HepG2 (cell line): ENCODE results near the gene MYO7B. TPM values are rescaled to one million over a fixed set of nuclear protein-coding genes. Genes with fewer than 3 reads are reported as not detected.

Source experiments
- ATAC-seq: fragments of 200-7000 bp; cut with Tn5 transposase; 3 replicates; pipeline ENCODE4 v1.9.1; 2020; ENCODE audit warnings: mild to moderate bottlenecking, moderate library complexity
- BruUV-seq: library from RNA; stranded (reverse); fragments of 400-500 nt; replicated peaks from 2 replicates; lab custom pipeline; 2021; lab: Mats Ljungman, UMichigan
- CTCF ChIA-PET: fragments of 300-600 bp; formaldehyde crosslinking; extraction: SDS; loops from one replicate; lab custom pipeline; 2021; ENCODE audit warnings: low total read pairs, inconsistent platforms, low intra/inter-chr PET ratio; lab: Yijun Ruan, JAX
- POLR2A ChIA-PET: fragments of 350-600 bp; sonication (Branson Sonifier 250); formaldehyde crosslinking; loops from one replicate; lab custom pipeline; 2020; ENCODE audit warnings: antibody characterized with exemption, inconsistent platforms; lab: Yijun Ruan, JAX
- DNase-seq: peaks from one replicate; pipeline ENCODE4 v3.0.0-alpha.2; 2015; ENCODE audit warnings: low spot score
- FAIRE-seq: peaks from 3 replicates; lab custom pipeline; 2011; peaks lifted over from hg19 to GRCh38; lab: Jason Lieb, UNC
- H2AFZ ChIP-seq: one replicate; pipeline ENCODE4 v1.6.1; 2011; ENCODE audit warnings: low read length, inconsistent platforms
- H3K27ac ChIP-seq: fragments of 300-600 bp; 3 replicates; pipeline ENCODE4 v1.8.0; 2011; ENCODE audit warnings: mixed run types, mild to moderate bottlenecking, mixed read lengths, low read length, inconsistent platforms; ENCODE audit not compliant: insufficient read depth; ENCODE audit errors: extremely low read length
- H3K27me3 ChIP-seq, 2 experiments: fragments of 200-600 bp in 1 of 2; 2 replicates in 1 of 2; 3 replicates in 1 of 2; pipeline versions ENCODE4 v1.6.0 to v1.8.0; 2011; ENCODE audit warnings: low read length in 2 of 2, mild to moderate bottlenecking in 2 of 2, moderate library complexity in 2 of 2, inconsistent platforms in 1 of 2; ENCODE audit not compliant: insufficient read depth in 2 of 2, control insufficient read depth in 1 of 2
- H3K36me3 ChIP-seq, 2 experiments: fragments of 200-600 bp in 1 of 2; replicated peaks in 1 of 2; 2 replicates in 1 of 2; 3 replicates in 1 of 2; pipeline versions ENCODE4 v1.5.1 to v1.8.0; 2011; ENCODE audit warnings: low read length in 2 of 2, inconsistent platforms in 1 of 2; ENCODE audit not compliant: insufficient read depth in 2 of 2, control insufficient read depth in 1 of 2
- H3K4me1 ChIP-seq: 2 replicates; pipeline ENCODE4 v1.5.1; 2012; ENCODE audit warnings: low read length, inconsistent platforms; ENCODE audit not compliant: insufficient read depth
- H3K4me2 ChIP-seq: 2 replicates; pipeline ENCODE4 v1.6.0; 2011; ENCODE audit warnings: low read depth, low read length, inconsistent platforms
- H3K4me3 ChIP-seq, 3 experiments: fragments of 200-600 bp in 1 of 3; sonication (generic), shearing (Covaris generic) in 1 of 3; replicated peaks in 1 of 3; 2 replicates each; pipeline ENCODE4 v1.5.1; 2011 to 2016; ENCODE audit warnings: low read length in 3 of 3, inconsistent platforms in 2 of 3, low read depth in 2 of 3, mild to moderate bottlenecking in 2 of 3, control low read depth in 1 of 3, mixed read lengths in 1 of 3; ENCODE audit not compliant: insufficient read depth in 1 of 3
- H3K79me2 ChIP-seq: one replicate; pipeline ENCODE4 v1.6.1; 2011; ENCODE audit warnings: low read length, inconsistent platforms; ENCODE audit not compliant: insufficient read depth
- H3K9ac ChIP-seq: 2 replicates; pipeline ENCODE4 v1.6.0; 2011; ENCODE audit warnings: mild to moderate bottlenecking, low read depth, low read length, inconsistent platforms; ENCODE audit not compliant: insufficient read depth
- H3K9me3 ChIP-seq: 2 replicates; pipeline ENCODE4 v1.5.1; 2012; ENCODE audit warnings: mild to moderate bottlenecking, low read length
- H4K20me1 ChIP-seq: 2 replicates; pipeline ENCODE4 v1.6.0; 2011; ENCODE audit warnings: inconsistent platforms, mild to moderate bottlenecking, low read length, moderate library complexity; ENCODE audit not compliant: insufficient read depth
- ATF6 ChIP-seq: sonication (generic); formaldehyde crosslinking; conservative IDR thresholded peaks from 2 replicates; pipeline ENCODE4 v1.4.0; 2020; ENCODE audit warnings: missing genetic modification reagents
- BRCA1 ChIP-seq: sonication (generic); formaldehyde crosslinking; IDR thresholded peaks from 2 replicates; pipeline ENCODE4 v1.4.0; 2020; ENCODE audit warnings: missing genetic modification reagents
- CREB3 ChIP-seq: sonication (generic); formaldehyde crosslinking; IDR thresholded peaks from 2 replicates; pipeline ENCODE4 v1.5.0; 2020; ENCODE audit warnings: missing genetic modification reagents
- E2F1 ChIP-seq: sonication (generic); formaldehyde crosslinking; IDR thresholded peaks from 2 replicates; pipeline ENCODE4 v1.5.0; 2020; ENCODE audit warnings: missing genetic modification reagents
- FOSL2 ChIP-seq: sonication (generic); formaldehyde crosslinking; IDR thresholded peaks from 2 replicates; pipeline ENCODE4 v1.4.0; 2020; ENCODE audit warnings: missing genetic modification reagents
- HDAC1 ChIP-seq: sonication (generic); formaldehyde crosslinking; IDR thresholded peaks from 2 replicates; pipeline ENCODE4 v1.5.1; 2020; ENCODE audit warnings: mild to moderate bottlenecking, missing genetic modification reagents
- MAX ChIP-seq: IDR thresholded peaks from 2 replicates; pipeline ENCODE4 v1.6.1; 2012; ENCODE audit warnings: inconsistent platforms
- NFYB ChIP-seq: sonication (generic); formaldehyde crosslinking; IDR thresholded peaks from 2 replicates; pipeline ENCODE4 v1.4.0; 2020; ENCODE audit warnings: missing genetic modification reagents
- RARA ChIP-seq: IDR thresholded peaks from 2 replicates; pipeline ENCODE4 v1.6.1; 2016; ENCODE audit warnings: missing genetic modification reagents, missing compliant biosample characterization
- REPIN1 ChIP-seq: sonication (generic); formaldehyde crosslinking; IDR thresholded peaks from 2 replicates; pipeline ENCODE4 v1.8.0; 2022; ENCODE audit warnings: missing genetic modification reagents, low read depth, mild to moderate bottlenecking, borderline replicate concordance
- RXRA ChIP-seq: sonication (generic); formaldehyde crosslinking; IDR thresholded peaks from 2 replicates; pipeline ENCODE4 v1.5.1; 2020; ENCODE audit warnings: missing genetic modification reagents
- SMC3 ChIP-seq: IDR thresholded peaks from 2 replicates; pipeline ENCODE4 v1.6.1; 2011; ENCODE audit warnings: low read length, improper control_type of control experiment
- TCF7 ChIP-seq: sonication (generic); IDR thresholded peaks from 2 replicates; pipeline ENCODE4 v1.6.1; 2016; ENCODE audit warnings: antibody characterized with exemption, low read depth
- THAP11 ChIP-seq: IDR thresholded peaks from 2 replicates; pipeline ENCODE4 v1.6.1; 2016; ENCODE audit warnings: missing biosample characterization, missing genetic modification reagents
- YY1 ChIP-seq: IDR thresholded peaks from 2 replicates; pipeline ENCODE4 v1.6.1; 2011; ENCODE audit warnings: low read length, low read depth, moderate library complexity, mild to moderate bottlenecking; ENCODE audit not compliant: insufficient read depth, insufficient replicate concordance
- ZFP90 ChIP-seq: sonication (generic); formaldehyde crosslinking; IDR thresholded peaks from 2 replicates; pipeline ENCODE4 v1.8.0; 2022; ENCODE audit warnings: missing genetic modification reagents, mild to moderate bottlenecking, inconsistent platforms, borderline replicate concordance
- ZNF431 ChIP-seq: sonication (generic); formaldehyde crosslinking; IDR thresholded peaks from 2 replicates; pipeline ENCODE4 v1.9.0; 2022; ENCODE audit warnings: missing genetic modification reagents, low read depth, mild to moderate bottlenecking, borderline replicate concordance
- ZNF44 ChIP-seq: sonication (generic); formaldehyde crosslinking; IDR thresholded peaks from 2 replicates; pipeline ENCODE4 v1.5.1; 2020; ENCODE audit warnings: mild to moderate bottlenecking, missing genetic modification reagents
- ZNF597 ChIP-seq: sonication (generic); formaldehyde crosslinking; IDR thresholded peaks from 2 replicates; pipeline ENCODE4 v1.5.0; 2020; ENCODE audit warnings: missing genetic modification reagents
- ZNF839 ChIP-seq: sonication (generic); formaldehyde crosslinking; IDR thresholded peaks from 2 replicates; pipeline ENCODE4 v1.4.0; 2020; ENCODE audit warnings: missing genetic modification reagents, mild to moderate bottlenecking, borderline replicate concordance
- ZNF850 ChIP-seq: sonication (generic); formaldehyde crosslinking; conservative IDR thresholded peaks from 2 replicates; pipeline ENCODE4 v1.9.0; 2021; ENCODE audit warnings: mild to moderate bottlenecking, missing genetic modification reagents
- WGBS: methylation state at CpG from one replicate; pipeline ENCODE4 v1.1.6; 2017; ENCODE audit warnings: low lambda C conversion rate; 5-methylcytosine and 5-hydroxymethylcytosine counted together
- in situ Hi-C: cut with HindIII; loops from 2 replicates; pipeline ENCODE4 v1.10.0; 2017; ENCODE audit warnings: low pct_unique_long_range_greater_than_20kb; ENCODE audit not compliant: extremely low pct_ligation_motif_present
- intact Hi-C: fragments of 100-400 bp; cut with micrococcal nuclease; formaldehyde crosslinking; loops from one replicate; pipeline ENCODE4 v1.10.0; 2022; ENCODE audit not compliant: unreplicated experiment
- polyA plus RNA-seq, 8 experiments: library from polyadenylated mRNA; depleted of rRNA in 3 of 8; stranded (reverse) in 7 of 8; unstranded in 1 of 8; fragments of >200 nt; fragmentation: Illumina TruSeq in 4 of 8; extraction: Trizol in 4 of 8; gene quantifications; 2 replicates each; pipeline versions ENCODE4 v1.2.1 to v1.2.3, GENCODE V29; 2011 to 2016; ENCODE audit warnings: low read depth in 4 of 8, missing spikeins in 1 of 8, mixed read lengths in 1 of 8; ENCODE audit not compliant: insufficient read depth in 1 of 8
- total RNA-seq, 5 experiments: library from RNA; depleted of rRNA; stranded (reverse); fragments of >200 nt; fragmentation: Illumina TruSeq; extraction: Trizol; gene quantifications; 2 replicates each; pipeline ENCODE4 v1.2.3, GENCODE V29; 2016; ENCODE audit warnings: low read depth in 1 of 5

Gene MYO7B
- total and polyA plus RNA-seq, 2 of the 13 experiments (the other 11 are each of a cell fraction or from before 2014, with no cell fraction given): not detected

GRCh38 chr2:127649684-127650040, 114.2 kb downstream of the MYO7B start:
- Histone ChIP-seq H3K9ac (no peak overlapping the region), H3K27ac (no peak overlapping the region), H2AFZ (no peak overlapping the region), H3K4me1 (peaks cover 62% of the 10 kb centered on the region), H3K36me3 (no peaks in the 10 kb centered on the region), H3K9me3 (no peaks in the 10 kb centered on the region), H4K20me1 (no peaks in the 10 kb centered on the region), H3K27me3 (peaks cover 10 to 72% of the 10 kb centered on the region in 2 experiments), H3K4me3 (0 out of 6 replicates have a peak overlapping the region, but pooled peaks of 1 of the 3 experiments have one; percentile 10), H3K79me2 (no peaks in the 10 kb centered on the region), H3K4me2 (peak overlapping the region; percentile 74)
- WGBS: 0% methylated on average over 7 of the region's 7 CpGs
- peak; percentile 86 for DNase-seq
- intact Hi-C loops: loop anchor here (1.0 to 10.0 kb wide), 3 partner anchors 58 to 452 kb away; partner anchors contain the start of gene MYO7B
- in situ Hi-C loops: no loop called here
- CTCF ChIA-PET: interaction anchor here (0.7 to 2.0 kb wide), 2 partner anchors 9 to 58 kb away, joined by 3 to 41 read pairs; no protein-coding TSS in a partner anchor
- BruUV-seq: no TSS peak
- FAIRE-seq: peak; percentile 95
- POLR2A ChIA-PET: interaction anchor here (0.7 to 1.4 kb wide), 4 partner anchors 52 to 356 kb away, joined by 3 to 5 read pairs (median 3); partner anchors contain the start of genes ERCC3, IWS1 and SFT2D3
- peak; percentile 70 for ATAC-seq
- no peak for TF ChIP-seq E2F1 (CRISPR knock-in tag)
- peak; percentile 63; the same call in 1 of the 2 replicates for TF ChIP-seq ZNF850
- 0 out of 2 replicates have a peak, but pooled peaks have one; percentile 34 for TF ChIP-seq ZNF44 (CRISPR knock-in tag)
- TF ChIP-seq MAX: peak; percentile 63
- peak; percentile 78 for TF ChIP-seq REPIN1 (CRISPR knock-in tag)
- TF ChIP-seq HDAC1 (CRISPR knock-in tag): peak; percentile 52
- TF ChIP-seq CREB3 (CRISPR knock-in tag): no peak
- peak; percentile 26 for TF ChIP-seq RXRA (CRISPR knock-in tag)
- TF ChIP-seq SMC3: peak; percentile 94
- no peak for TF ChIP-seq BRCA1 (CRISPR knock-in tag)
- 0 out of 2 replicates have a peak, but pooled peaks have one; percentile 3 for TF ChIP-seq ZNF431 (CRISPR knock-in tag)
- TF ChIP-seq ZFP90 (CRISPR knock-in tag): no peak
- 0 out of 2 replicates have a peak, but pooled peaks have one; percentile 12 for TF ChIP-seq FOSL2 (CRISPR knock-in tag)
- no peak for TF ChIP-seq ZNF839 (CRISPR knock-in tag)
- TF ChIP-seq ATF6 (CRISPR knock-in tag): 0 out of 2 replicates have a peak, but pooled peaks have one; percentile 62
- no peak for TF ChIP-seq TCF7
- no peak for TF ChIP-seq NFYB (CRISPR knock-in tag)
- TF ChIP-seq ZNF597 (CRISPR knock-in tag): no peak
- TF ChIP-seq YY1: peak; percentile 56
- 0 out of 2 replicates have a peak, but pooled peaks have one; percentile 41 for TF ChIP-seq THAP11
- TF ChIP-seq RARA (CRISPR knock-in tag): no peak; the same call in 1 of the 2 replicates
